ENCODE measurements around the gene POLR1A.

- TF ChIP-seq CTCF (IDR thresholded peaks at IDR 0.05; ENCODE audit: low read depth, low read length): no peak
- no peak for TF ChIP-seq EZH2phosphoT487 (IDR thresholded peaks at IDR 0.05; ENCODE audit: low read depth)
Observed at GRCh38 chr2:85994421-85994777, 111.3 kb downstream of the POLR1A start.
